ENCODE measurements around the gene ATP6V0C.

- TF ChIP-seq CTCF (IDR thresholded peaks at IDR 0.05) (no peak), POLR2A (IDR thresholded peaks at IDR 0.05) (no peak)
Measured at GRCh38 chr16:2473446-2473926, 40.3 kb upstream of the ATP6V0C start.
